Ureter (tissue), 1 donor: ENCODE measurements around the gene CDA. TPM values are rescaled to one million over a fixed set of nuclear protein-coding genes. Genes with fewer than 3 reads are reported as not detected.

Experiments
- DNase-seq: peaks from one replicate; pipeline ENCODE4 v3.0.0-alpha.2; 2020; ENCODE audit warnings: low spot score
- total RNA-seq: library from RNA; stranded (reverse); gene quantifications from one replicate; pipeline ENCODE4 v1.2.4, GENCODE V29; 2023
- donor health status: DM: yes; HTN: yes; CAD: no.

CDA gene
- total RNA-seq, 1 donor from 2014 or later = 3.5 TPM

- no peak for DNase-seq
These were observed 59.5 kb downstream of the CDA start for GRCh38 chr1:20648438-20648837.

- DNase-seq = no peak
These were observed 60.0 kb downstream of the CDA start for GRCh38 chr1:20648946-20649345.

DNA sequence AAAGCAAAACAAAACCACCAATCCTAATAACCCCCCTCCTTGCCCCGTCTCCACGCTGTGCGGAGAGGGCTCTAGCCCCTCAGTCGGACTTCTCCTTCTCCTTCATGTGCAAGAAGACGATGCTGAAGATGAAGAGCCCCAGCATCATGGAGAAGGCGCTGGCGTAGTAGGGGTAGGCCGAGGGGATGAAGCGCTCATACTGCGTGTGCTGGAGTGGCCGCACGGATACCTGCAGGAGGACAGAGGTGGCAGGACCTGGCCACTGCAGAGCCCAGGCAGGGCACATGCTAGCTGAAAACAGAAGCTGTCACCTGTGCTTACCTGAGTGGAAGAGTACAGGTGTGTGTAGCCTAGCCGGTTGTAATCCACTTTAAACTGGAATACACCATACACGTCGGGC is 63.4 kb downstream of the CDA start:
- no peak for DNase-seq

- no peak for DNase-seq
These were observed 65.3 kb downstream of the CDA start for GRCh38 chr1:20654104-20654690.

DNA sequence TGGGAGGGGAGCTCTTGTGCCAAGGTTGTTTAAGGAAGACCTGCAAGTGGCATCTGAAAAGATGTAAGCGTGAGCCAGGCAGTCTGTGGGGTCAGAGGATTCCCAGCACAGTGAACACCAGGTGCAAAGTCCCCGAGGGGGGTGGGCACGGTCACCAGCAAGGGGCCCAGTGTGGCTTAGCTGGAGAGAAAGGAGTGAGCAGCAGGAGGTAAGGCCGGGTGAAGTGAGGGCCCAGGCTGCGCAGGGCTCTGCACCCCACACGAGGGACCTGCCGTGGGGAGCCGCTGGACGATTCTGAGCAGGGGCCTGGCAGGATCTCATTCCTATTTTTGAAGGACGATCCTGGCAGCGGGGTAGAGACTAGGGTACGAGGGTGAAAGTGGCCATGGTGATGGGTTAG is 68.1 kb downstream of the CDA start:
- no peak for DNase-seq

DNA sequence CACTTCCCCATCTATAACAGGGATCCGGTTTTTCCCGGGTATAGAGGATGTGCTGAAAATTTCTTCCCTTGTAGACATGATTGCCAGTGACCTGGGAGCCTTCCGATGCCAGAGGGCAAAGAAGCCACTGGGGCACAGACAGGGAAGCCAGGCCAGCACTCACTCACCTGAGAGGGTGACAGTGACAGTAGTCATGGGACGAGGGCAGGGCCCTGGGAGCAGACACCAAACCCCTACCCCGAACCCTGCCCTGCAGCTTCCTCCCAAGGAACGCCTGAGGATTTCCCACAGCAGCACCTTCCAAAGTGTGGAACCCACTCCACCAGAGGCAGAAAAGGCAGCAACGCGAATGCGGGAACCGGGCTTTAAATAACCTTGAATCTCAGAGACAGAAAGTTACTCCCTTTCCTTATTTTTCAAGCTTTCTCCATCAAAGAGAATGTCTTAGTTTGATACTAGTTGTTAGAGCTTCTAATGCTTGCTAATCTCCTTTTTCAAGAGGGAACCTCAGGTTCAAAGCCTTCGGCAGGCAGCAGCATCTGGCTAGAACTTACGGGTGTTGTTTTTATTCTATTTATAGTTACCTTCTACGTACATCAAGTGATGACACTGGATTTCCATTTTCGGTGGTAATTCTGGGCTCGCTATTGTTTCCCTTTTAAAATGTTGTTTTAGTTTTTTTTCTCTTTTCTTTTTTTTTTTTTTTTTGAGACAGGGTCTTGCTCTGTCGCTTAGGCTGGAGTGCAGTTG is 69.4 kb downstream of the CDA start:
- no peak for DNase-seq

GRCh38 chr1:20660363-20660762 is 71.5 kb downstream of the CDA start:
- no peak for DNase-seq

GRCh38 chr1:20660847-20661206 is 71.9 kb downstream of the CDA start:
- DNase-seq = no peak

GRCh38 chr1:20661207-20662109 is 72.6 kb downstream of the CDA start, which contains the start of gene DDOST:
Gene DDOST (minus strand): TSS chr1:20661369. CDS start chr1:20661350, 19 bp downstream.
- DNase-seq = peak; percentile 98

DNA sequence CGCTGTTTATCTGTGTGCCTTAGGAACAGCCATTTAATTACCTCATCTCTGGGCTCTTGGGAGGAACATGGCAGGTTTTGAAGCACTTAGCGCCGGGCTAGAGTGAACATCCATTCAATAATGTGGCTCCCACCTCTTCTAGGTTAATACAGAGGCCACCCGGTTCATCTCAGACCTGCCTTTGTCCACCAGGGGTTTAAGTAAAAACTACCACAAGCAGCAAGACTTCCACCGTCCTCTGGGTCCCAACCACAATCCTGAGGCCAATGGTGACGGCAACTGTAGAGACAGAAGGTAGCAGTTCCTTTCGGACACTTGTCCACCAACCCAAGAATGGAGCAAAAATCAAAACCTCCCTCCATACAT is 73.2 kb downstream of the CDA start:
- no peak for DNase-seq

DNA sequence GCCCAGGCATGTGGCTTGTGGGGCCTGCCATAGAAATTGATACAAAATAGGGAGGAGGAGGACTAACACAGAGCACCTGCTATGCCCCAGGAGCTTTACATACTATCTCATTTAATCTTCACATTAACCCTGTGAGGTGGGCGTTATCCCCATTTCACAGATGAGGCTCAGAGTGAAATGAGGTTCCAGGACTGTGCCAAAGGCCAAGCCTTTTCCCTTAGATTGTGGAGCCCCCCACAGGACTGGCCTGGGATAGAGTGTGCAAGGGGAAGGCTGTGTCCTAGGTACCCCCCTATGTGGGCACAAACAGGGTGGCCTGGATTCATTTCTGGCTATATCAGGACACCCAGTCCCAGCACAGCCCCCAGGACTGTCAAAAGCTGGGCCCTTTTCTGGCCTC is 74.5 kb downstream of the CDA start:
- DNase-seq = no peak

DNA sequence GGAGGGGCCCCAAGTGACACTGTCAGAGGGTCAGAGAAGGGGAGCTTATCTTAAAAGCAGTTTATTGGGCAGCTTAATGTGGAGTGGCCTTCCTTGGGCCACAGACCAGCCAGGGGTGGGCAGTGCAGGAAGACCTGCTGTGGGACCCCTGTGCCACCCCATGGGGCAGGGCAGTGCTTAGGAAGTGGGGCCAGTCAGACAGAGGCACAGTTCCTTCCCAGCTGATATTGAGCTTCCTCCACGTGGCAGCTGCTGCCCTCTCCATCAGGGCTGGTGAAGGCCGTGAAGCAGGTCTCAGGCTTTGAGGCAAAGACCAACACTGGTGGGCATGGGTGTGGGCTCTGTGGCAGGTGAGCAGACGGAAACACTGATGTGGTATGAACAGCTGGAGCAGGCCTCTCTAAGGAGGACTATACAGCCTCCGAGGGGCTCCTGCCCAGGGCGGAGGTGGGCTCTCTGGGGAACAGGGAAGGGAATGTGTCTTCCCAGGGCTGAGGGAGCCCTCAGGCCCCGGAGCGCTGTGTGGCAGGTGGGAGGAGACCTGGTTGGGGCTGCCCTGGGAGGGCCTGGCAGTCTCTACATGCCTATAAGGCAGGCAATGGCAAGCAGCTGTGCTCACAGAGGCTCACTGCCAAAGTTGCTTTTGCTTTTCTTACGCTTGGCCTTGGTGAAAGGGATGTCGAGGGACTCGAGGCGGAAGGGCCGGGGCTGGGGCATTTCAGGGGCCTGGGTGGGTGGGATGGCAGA is 75.2 kb downstream of the CDA start:
- DNase-seq = no peak

DNA sequence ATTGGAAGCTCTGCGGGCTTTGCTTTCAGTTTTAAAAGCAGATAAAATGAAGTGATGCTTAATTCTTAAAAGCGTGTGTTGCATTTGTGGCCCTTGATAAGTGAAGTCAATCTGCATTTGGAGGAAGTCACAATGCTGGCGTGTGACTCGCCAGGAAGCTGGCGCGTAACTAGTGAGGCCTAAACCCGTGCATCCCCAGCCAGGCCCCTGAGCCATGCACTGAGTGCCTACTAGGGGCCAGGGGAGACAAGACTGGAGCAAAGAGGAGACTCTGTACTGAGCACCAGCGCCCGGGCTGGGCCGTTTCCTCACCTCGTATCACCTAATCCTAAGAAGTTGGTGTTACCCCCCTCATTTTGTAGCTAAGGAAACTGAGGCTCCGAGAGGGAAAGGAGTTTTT is 76.8 kb downstream of the CDA start:
- no peak for DNase-seq

GRCh38 chr1:20666146-20666545 is 77.2 kb downstream of the CDA start:
- no peak for DNase-seq

- DNase-seq = no peak
These were observed 77.9 kb downstream of the CDA start for GRCh38 chr1:20666804-20667203.

Other genes with a start within 250 kb of the CDA start
- gene CAMK2N1, start 102.9 kb upstream of the CDA start, total RNA-seq = 39.5 TPM
- gene MUL1, start 80.9 kb upstream of the CDA start, total RNA-seq = 29.9 TPM
- gene FAM43B, start 36.5 kb upstream of the CDA start, total RNA-seq = 0.52 TPM
- 32.6 TPM for gene PINK1, start 44.4 kb downstream of the CDA start, total RNA-seq
- 163 TPM for gene DDOST, start 72.3 kb downstream of the CDA start, total RNA-seq
- 2.2 TPM for gene KIF17, start 128.9 kb downstream of the CDA start, total RNA-seq
- gene SH2D5, start 143.6 kb downstream of the CDA start, total RNA-seq = 0.49 TPM
- 186 TPM for gene HP1BP3, start 198.2 kb downstream of the CDA start, total RNA-seq